Fibroblast of villous mesenchyme (primary cell): ENCODE results near the gene HMBS. TPM values are rescaled to one million over a fixed set of nuclear protein-coding genes. Genes with fewer than 3 reads are reported as not detected.

ENCODE experiments used
- DNase-seq: peaks from one replicate; pipeline ENCODE4 v3.0.0-alpha.2; 2010; ENCODE audit warnings: low read depth
- H3K4me3 ChIP-seq: 2 replicates; pipeline ENCODE4 v1.5.1; 2011; ENCODE audit warnings: low read depth, mild to moderate bottlenecking, low read length
- CTCF ChIP-seq: IDR thresholded peaks from 2 replicates; pipeline ENCODE4 v1.5.1; 2012; ENCODE audit warnings: low read depth, mild to moderate bottlenecking, low read length; ENCODE audit not compliant: insufficient read depth
- total RNA-seq: library from RNA; depleted of rRNA; stranded (reverse); fragments of >200 nt; gene quantifications from 2 replicates; pipeline ENCODE4 v1.2.3, GENCODE V29; 2012

The HMBS gene
- total RNA-seq, 1 donor = 11.2 TPM

GRCh38 chr11:119077839-119078238 lies 6.8 kb upstream of the HMBS start:
- TF ChIP-seq CTCF = no peak
- no peak for DNase-seq
- H3K4me3 ChIP-seq = no peak overlapping the region

GRCh38 chr11:119078675-119079420 lies 5.8 kb upstream of the HMBS start:
- H3K4me3 ChIP-seq = no peak overlapping the region
- DNase-seq = no peak
- TF ChIP-seq CTCF = no peak

GRCh38 chr11:119081682-119082260 lies 2.9 kb upstream of the HMBS start:
- no peak for DNase-seq
- TF ChIP-seq CTCF = no peak
- H3K4me3 ChIP-seq = no peak overlapping the region

GRCh38 chr11:119085437-119085847 lies 761 bp downstream of the HMBS start:
- TF ChIP-seq CTCF = no peak
- H3K4me3 ChIP-seq = peak overlapping the region; percentile 97
- peak; percentile 39 for DNase-seq

- TF ChIP-seq CTCF = no peak
- no peak overlapping the region for H3K4me3 ChIP-seq
- no peak for DNase-seq
Observed at GRCh38 chr11:119087123-119087522, 2.4 kb downstream of the HMBS start.

GRCh38 chr11:119087747-119088241 lies 3.1 kb downstream of the HMBS start:
- DNase-seq = no peak
- no peak overlapping the region for H3K4me3 ChIP-seq
- TF ChIP-seq CTCF = no peak
